ENCODE results near the gene TCF7.

DNA sequence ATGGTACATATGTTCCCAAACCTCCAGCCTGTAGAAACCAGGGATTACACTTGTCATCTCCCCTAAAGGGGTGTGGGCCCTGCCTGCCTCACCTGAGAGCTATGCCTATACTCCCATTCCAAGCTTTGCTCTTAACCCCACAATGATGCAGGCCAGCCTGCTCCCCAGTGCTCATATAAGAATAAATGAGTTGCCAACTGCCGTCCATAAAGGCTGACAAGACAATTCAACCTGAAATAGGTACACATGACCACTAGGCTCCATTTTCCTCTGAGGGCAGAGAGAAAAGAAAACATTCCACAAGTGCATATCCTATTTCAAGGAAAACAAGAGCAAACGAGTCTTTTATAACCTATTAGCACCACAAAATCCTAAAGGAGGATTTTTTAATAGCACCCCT, 33.8 kb downstream of the TCF7 start:
- TF ChIP-seq, protein P1, sequence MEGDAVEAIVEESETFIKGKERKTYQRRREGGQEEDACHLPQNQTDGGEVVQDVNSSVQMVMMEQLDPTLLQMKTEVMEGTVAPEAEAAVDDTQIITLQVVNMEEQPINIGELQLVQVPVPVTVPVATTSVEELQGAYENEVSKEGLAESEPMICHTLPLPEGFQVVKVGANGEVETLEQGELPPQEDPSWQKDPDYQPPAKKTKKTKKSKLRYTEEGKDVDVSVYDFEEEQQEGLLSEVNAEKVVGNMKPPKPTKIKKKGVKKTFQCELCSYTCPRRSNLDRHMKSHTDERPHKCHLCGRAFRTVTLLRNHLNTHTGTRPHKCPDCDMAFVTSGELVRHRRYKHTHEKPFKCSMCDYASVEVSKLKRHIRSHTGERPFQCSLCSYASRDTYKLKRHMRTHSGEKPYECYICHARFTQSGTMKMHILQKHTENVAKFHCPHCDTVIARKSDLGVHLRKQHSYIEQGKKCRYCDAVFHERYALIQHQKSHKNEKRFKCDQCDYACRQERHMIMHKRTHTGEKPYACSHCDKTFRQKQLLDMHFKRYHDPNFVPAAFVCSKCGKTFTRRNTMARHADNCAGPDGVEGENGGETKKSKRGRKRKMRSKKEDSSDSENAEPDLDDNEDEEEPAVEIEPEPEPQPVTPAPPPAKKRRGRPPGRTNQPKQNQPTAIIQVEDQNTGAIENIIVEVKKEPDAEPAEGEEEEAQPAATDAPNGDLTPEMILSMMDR (IDR thresholded peaks at IDR 0.05): no peak
- no peak for TF ChIP-seq POLR2A (IDR thresholded peaks at IDR 0.05)

Data from uterus (tissue), 2 donors.